ENCODE data around the gene LRP1B. TPM values are rescaled to one million over a fixed set of nuclear protein-coding genes. Genes with fewer than 3 reads are reported as not detected.
"Not testable (repeated sequence)": the region's sequence is repeated elsewhere in the genome, so short reads cannot be mapped to it uniquely, and the experiment has no call there.

Gene LRP1B
- total RNA-seq, 1 experiment from 2014 or later = 0.21 TPM

DNA sequence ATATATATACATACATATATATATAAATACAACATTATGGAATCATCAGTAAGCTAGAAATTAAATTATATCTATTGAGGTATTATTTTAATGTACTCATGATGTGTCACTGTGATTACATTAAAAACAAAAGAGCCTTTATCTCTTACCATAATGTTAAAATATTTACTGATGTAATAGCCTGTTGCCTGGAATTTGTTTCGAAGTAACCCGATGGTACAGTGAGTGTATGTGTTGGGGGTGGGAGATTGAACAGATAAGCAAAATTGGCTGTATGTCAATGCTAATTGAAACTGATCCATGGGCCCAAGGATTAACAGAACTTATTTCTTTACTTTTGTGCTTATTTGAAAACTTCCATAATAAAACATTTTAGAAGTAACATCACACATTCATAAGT, 1473.2 kb downstream of the LRP1B start:
- Mint-ChIP-seq H3K4me3 (ENCODE audit: low read depth, unreplicated experiment) (no peak overlapping the region), H3K4me1 (ENCODE audit: low read depth, unreplicated experiment) (peaks cover 21% of the 10 kb centered on the region), H3K27ac (ENCODE audit: unreplicated experiment) (no peak overlapping the region), H3K27me3 (ENCODE audit: unreplicated experiment) (no peaks in the 10 kb centered on the region), H3K9me3 (ENCODE audit: low read depth, unreplicated experiment) (no peaks in the 10 kb centered on the region), H3K36me3 (ENCODE audit: insufficient read depth, unreplicated experiment) (no peaks in the 10 kb centered on the region)
- DNase-seq = no peak
- TF ChIP-seq, protein P1, sequence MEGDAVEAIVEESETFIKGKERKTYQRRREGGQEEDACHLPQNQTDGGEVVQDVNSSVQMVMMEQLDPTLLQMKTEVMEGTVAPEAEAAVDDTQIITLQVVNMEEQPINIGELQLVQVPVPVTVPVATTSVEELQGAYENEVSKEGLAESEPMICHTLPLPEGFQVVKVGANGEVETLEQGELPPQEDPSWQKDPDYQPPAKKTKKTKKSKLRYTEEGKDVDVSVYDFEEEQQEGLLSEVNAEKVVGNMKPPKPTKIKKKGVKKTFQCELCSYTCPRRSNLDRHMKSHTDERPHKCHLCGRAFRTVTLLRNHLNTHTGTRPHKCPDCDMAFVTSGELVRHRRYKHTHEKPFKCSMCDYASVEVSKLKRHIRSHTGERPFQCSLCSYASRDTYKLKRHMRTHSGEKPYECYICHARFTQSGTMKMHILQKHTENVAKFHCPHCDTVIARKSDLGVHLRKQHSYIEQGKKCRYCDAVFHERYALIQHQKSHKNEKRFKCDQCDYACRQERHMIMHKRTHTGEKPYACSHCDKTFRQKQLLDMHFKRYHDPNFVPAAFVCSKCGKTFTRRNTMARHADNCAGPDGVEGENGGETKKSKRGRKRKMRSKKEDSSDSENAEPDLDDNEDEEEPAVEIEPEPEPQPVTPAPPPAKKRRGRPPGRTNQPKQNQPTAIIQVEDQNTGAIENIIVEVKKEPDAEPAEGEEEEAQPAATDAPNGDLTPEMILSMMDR (IDR thresholded peaks at IDR 0.05; ENCODE audit: unreplicated experiment) = no peak
- intact Hi-C loops (cut with micrococcal nuclease; ENCODE audit: unreplicated experiment) = loop anchor here (5.0 kb wide), 1 partner anchor 150 kb away; no protein-coding TSS in a partner anchor
- CTCF ChIA-PET = no interaction called here
- BruUV-seq (replicated peaks) = no TSS peak

DNA sequence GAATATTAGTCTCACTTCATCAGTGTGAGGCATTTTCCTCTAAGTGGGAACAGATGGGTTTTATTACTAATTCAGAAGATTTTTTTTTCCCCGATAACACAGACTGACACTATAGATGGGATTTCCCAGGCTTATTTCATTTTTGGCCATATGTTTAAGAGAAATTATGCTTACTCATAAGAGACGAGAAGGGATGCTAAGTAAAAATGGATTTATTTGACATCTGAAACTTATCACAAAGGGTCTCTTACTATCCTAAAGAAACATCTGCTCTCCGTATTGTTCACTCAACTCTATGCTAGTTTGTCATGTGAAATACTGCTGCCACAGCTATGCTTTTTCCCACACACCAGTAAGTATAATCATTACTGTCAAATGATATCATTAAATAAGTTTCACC, 1476.3 kb downstream of the LRP1B start:
- no peak for DNase-seq
- intact Hi-C loops (cut with micrococcal nuclease; ENCODE audit: unreplicated experiment) = no loop called here
- Mint-ChIP-seq H3K27ac (ENCODE audit: unreplicated experiment) (peak overlapping the region; percentile 76), H3K36me3 (ENCODE audit: insufficient read depth, unreplicated experiment) (no peaks in the 10 kb centered on the region), H3K4me1 (ENCODE audit: low read depth, unreplicated experiment) (peaks cover 19% of the 10 kb centered on the region), H3K9me3 (ENCODE audit: low read depth, unreplicated experiment) (no peaks in the 10 kb centered on the region), H3K27me3 (ENCODE audit: unreplicated experiment) (no peaks in the 10 kb centered on the region), H3K4me3 (ENCODE audit: low read depth, unreplicated experiment) (no peak overlapping the region)
- TF ChIP-seq, protein P1 (IDR thresholded peaks at IDR 0.05; ENCODE audit: unreplicated experiment) = no peak
- BruUV-seq (replicated peaks) = no TSS peak
- CTCF ChIA-PET = no interaction called here

DNA sequence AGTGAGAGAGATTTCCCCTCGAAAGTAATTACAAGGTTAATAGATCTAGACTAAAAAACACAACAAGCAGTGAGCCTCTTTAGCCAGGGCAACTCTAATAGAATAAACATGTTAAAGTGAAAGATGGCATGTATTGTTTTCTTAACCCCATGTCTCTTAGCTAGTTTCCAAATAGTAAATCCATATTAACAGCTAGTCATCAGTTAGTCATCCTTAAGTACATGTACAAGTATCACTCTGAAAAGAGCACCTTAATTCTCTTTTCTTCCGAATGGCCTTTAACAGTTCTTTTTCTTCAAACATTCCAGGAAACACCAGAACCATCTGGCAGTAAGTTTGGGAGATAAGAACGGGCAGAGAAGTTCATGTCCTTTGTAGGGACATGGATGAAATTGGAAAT, 1480.0 kb downstream of the LRP1B start:
- Mint-ChIP-seq H3K4me1 (ENCODE audit: low read depth, unreplicated experiment) (peaks cover 36% of the 10 kb centered on the region), H3K9me3 (ENCODE audit: low read depth, unreplicated experiment) (no peaks in the 10 kb centered on the region), H3K27me3 (ENCODE audit: unreplicated experiment) (no peaks in the 10 kb centered on the region), H3K27ac (ENCODE audit: unreplicated experiment) (peak overlapping the region; percentile 56), H3K36me3 (ENCODE audit: insufficient read depth, unreplicated experiment) (peaks cover 5% of the 10 kb centered on the region), H3K4me3 (ENCODE audit: low read depth, unreplicated experiment) (no peak overlapping the region)
- TF ChIP-seq, protein P1 (IDR thresholded peaks at IDR 0.05; ENCODE audit: unreplicated experiment) = no peak
- BruUV-seq (replicated peaks) = no TSS peak
- intact Hi-C loops (cut with micrococcal nuclease; ENCODE audit: unreplicated experiment) = no loop called here
- CTCF ChIA-PET = interaction anchor here (1.3 kb wide), 1 partner anchor 44 kb away, joined by 3 read pairs; no protein-coding TSS in a partner anchor
- no peak for DNase-seq

DNA sequence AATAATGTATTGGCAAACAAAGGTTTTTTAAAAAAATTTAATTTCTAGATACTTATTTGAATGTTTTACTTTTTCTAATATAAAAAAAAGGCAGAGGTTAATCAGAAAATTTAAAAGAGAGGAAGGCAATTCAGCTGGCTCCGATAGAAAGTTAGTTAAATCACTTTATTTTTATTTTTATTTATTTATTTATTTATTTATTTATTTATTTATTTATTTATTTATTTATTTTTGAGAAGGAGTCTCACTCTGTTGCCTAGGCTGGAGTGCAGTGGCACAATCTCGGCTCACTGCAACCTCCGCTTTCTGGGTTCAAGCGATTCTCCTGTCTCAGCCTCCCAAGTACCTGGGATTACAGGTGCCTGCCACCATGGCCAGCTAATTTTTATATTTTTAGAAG, 1480.7 kb downstream of the LRP1B start:
- BruUV-seq (replicated peaks); H3K9me3 Mint-ChIP-seq (ENCODE audit: low read depth, unreplicated experiment); H3K27me3 Mint-ChIP-seq (ENCODE audit: unreplicated experiment); H3K36me3 Mint-ChIP-seq (ENCODE audit: insufficient read depth, unreplicated experiment); H3K4me3 Mint-ChIP-seq (ENCODE audit: low read depth, unreplicated experiment); intact Hi-C loops (cut with micrococcal nuclease; ENCODE audit: unreplicated experiment); H3K27ac Mint-ChIP-seq (ENCODE audit: unreplicated experiment); DNase-seq: not testable (repeated sequence)
- peaks cover 38% of the 10 kb centered on the region for H3K4me1 Mint-ChIP-seq (ENCODE audit: low read depth, unreplicated experiment)
- CTCF ChIA-PET = interaction anchor here (1.3 kb wide), 1 partner anchor 45 kb away, joined by 3 read pairs; no protein-coding TSS in a partner anchor

DNA sequence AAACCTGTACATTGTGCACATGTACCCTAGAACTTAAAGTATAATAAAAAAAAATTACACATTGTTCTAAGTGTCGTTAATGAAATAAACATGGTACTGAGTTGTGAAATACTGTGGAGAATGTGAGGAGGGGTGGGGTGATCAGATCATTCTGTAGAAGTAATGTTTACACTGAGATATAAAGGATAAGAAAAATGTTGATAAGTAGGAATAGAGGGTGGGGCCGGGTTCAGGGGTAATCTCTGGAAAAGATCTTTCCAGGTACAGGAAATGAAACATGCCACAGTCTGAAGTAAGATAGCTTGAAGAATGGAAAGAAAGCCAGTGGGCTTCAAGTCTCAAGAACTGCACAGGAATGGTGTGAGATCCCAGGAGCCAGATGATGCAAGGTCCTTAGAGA, 1482.4 kb downstream of the LRP1B start:
- Mint-ChIP-seq H3K4me3 (ENCODE audit: low read depth, unreplicated experiment) (no peak overlapping the region), H3K36me3 (ENCODE audit: insufficient read depth, unreplicated experiment) (peaks cover 5% of the 10 kb centered on the region), H3K4me1 (ENCODE audit: low read depth, unreplicated experiment) (peaks cover 50% of the 10 kb centered on the region), H3K27me3 (ENCODE audit: unreplicated experiment) (no peaks in the 10 kb centered on the region), H3K9me3 (ENCODE audit: low read depth, unreplicated experiment) (no peaks in the 10 kb centered on the region), H3K27ac (ENCODE audit: unreplicated experiment) (peak overlapping the region; percentile 58)
- no peak for DNase-seq
- intact Hi-C loops (cut with micrococcal nuclease; ENCODE audit: unreplicated experiment) = no loop called here
- CTCF ChIA-PET = no interaction called here
- BruUV-seq (replicated peaks) = no TSS peak
- TF ChIP-seq, protein P1 (IDR thresholded peaks at IDR 0.05; ENCODE audit: unreplicated experiment) = no peak
